ENCODE data around the gene CCDC6. TPM values are rescaled to one million over a fixed set of nuclear protein-coding genes. Genes with fewer than 3 reads are reported as not detected.

Gene CCDC6
- total and polyA plus RNA-seq, 9 of the 15 experiments (the other 6 are each of a cell fraction or from before 2014, with no cell fraction given): 10.4 to 41.0 (median 20.9) TPM

- TF ChIP-seq CLOCK (CRISPR knock-in tag; IDR thresholded peaks at IDR 0.05; ENCODE audit: borderline replicate concordance): peak; percentile 80
- TF ChIP-seq ILF3 (IDR thresholded peaks at IDR 0.05; ENCODE audit: borderline replicate concordance): no peak
- TF ChIP-seq MXI1 (IDR thresholded peaks at IDR 0.05; ENCODE audit: low read depth, low read length): peak; percentile 82
- no peak for TF ChIP-seq COPS2 (conservative IDR thresholded peaks at IDR 0.05)
- no peak; the same call in 1 of the 2 replicates for TF ChIP-seq NR1H2 (CRISPR knock-in tag; IDR thresholded peaks at IDR 0.05)
- TF ChIP-seq ZNF431 (CRISPR knock-in tag; IDR thresholded peaks at IDR 0.05): peak; percentile 66
- TF ChIP-seq FOXA3 (CRISPR knock-in tag; conservative IDR thresholded peaks at IDR 0.05 in 1 of 2, IDR thresholded peaks at IDR 0.05 in 1 of 2): no peak; a peak in 1 of 4 replicates
- no peak for TF ChIP-seq CEBPG (CRISPR knock-in tag; IDR thresholded peaks at IDR 0.05)
- TF ChIP-seq CEBPG (tag; conservative IDR thresholded peaks at IDR 0.05 in 1 of 2, IDR thresholded peaks at IDR 0.05 in 1 of 2): no peak
- TF ChIP-seq ZNF347 (CRISPR knock-in tag; IDR thresholded peaks at IDR 0.05; ENCODE audit: low read depth): no peak
- TF ChIP-seq MYBL2 (IDR thresholded peaks at IDR 0.05; ENCODE audit: low read depth): no peak
- TF ChIP-seq MYBL2 (CRISPR knock-in tag; IDR thresholded peaks at IDR 0.05; ENCODE audit: borderline replicate concordance): no peak
- TF ChIP-seq FOXJ2 (tag; IDR thresholded peaks at IDR 0.05): no peak
- no peak for TF ChIP-seq ZNF644 (tag; IDR thresholded peaks at IDR 0.05; ENCODE audit: low read depth)
- TF ChIP-seq ZBTB33 (CRISPR knock-in tag; IDR thresholded peaks at IDR 0.05): no peak
- no peak for TF ChIP-seq ZNF586 (CRISPR knock-in tag; conservative IDR thresholded peaks at IDR 0.05)
- TF ChIP-seq MYNN (IDR thresholded peaks at IDR 0.05): peak; percentile 55; the same call in 1 of the 2 replicates
- no peak for TF ChIP-seq MYNN (CRISPR knock-in tag; IDR thresholded peaks at IDR 0.05)
- no peak for TF ChIP-seq CHD1 (IDR thresholded peaks at IDR 0.05; ENCODE audit: low read length)
- TF ChIP-seq HCFC1 (IDR thresholded peaks at IDR 0.05; ENCODE audit: low read depth, low read length): peak; percentile 49; the same call in 1 of the 2 replicates
- TF ChIP-seq BCL6 (CRISPR knock-in tag; IDR thresholded peaks at IDR 0.05): no peak
- no peak for TF ChIP-seq STAT6 (CRISPR knock-in tag; IDR thresholded peaks at IDR 0.05)
Measured at GRCh38 chr10:59906417-59907202, at the start of gene CCDC6 (continued).
